Muscle of leg (tissue), 11 donors: Measurements from ENCODE around the gene RUNX1. TPM values are rescaled to one million over a fixed set of nuclear protein-coding genes. Genes with fewer than 3 reads are reported as not detected.

ENCODE experiments used
- DNase-seq: peaks from one replicate; pipeline ENCODE4 v3.0.0; 2013
- H3K27ac ChIP-seq: one replicate; pipeline ENCODE4 v1.5.1; 2013; ENCODE audit warnings: mild to moderate bottlenecking, low read length, control low read depth
- H3K27me3 ChIP-seq: one replicate; pipeline ENCODE4 v1.6.1; 2013; ENCODE audit warnings: low read length; ENCODE audit not compliant: control insufficient read depth, insufficient read depth
- H3K36me3 ChIP-seq: one replicate; pipeline ENCODE4 v1.6.1; 2013; ENCODE audit warnings: low read length; ENCODE audit not compliant: control insufficient read depth, insufficient read depth
- H3K4me1 ChIP-seq: one replicate; pipeline ENCODE4 v1.6.1; 2013; ENCODE audit warnings: low read length; ENCODE audit not compliant: control insufficient read depth, insufficient read depth
- H3K4me3 ChIP-seq: one replicate; pipeline ENCODE4 v1.5.1; 2013; ENCODE audit warnings: low read length, control low read depth
- H3K9me3 ChIP-seq: replicated peaks from 2 replicates; pipeline ENCODE4 v1.6.1; 2013; ENCODE audit warnings: low read depth, low read length; ENCODE audit not compliant: control insufficient read depth
- WGBS: methylation state at CpG from one replicate; pipeline ENCODE4 v1.1.5; 2013; ENCODE audit warnings: missing lambda C conversion rate; ENCODE audit not compliant: insufficient coverage; 5-methylcytosine and 5-hydroxymethylcytosine counted together
- polyA plus RNA-seq, 8 donors: library from polyadenylated mRNA; unstranded; fragments of 120-200 nt; gene quantifications; one replicate each; pipeline versions ENCODE4 v1.2.1 to v1.2.3, GENCODE V29; 2013; ENCODE audit warnings: inconsistent platforms in 1 of 8, low replicate concordance in 1 of 8; ENCODE audit not compliant: insufficient read length in 8 of 8, insufficient read depth in 1 of 8
- total RNA-seq: library from RNA; stranded (reverse); fragments of 120-200 nt; gene quantifications from one replicate; pipeline ENCODE4 v1.2.4, GENCODE V29; 2013

RUNX1 gene
- total and polyA plus RNA-seq, 9 donors: 3.6 to 8.8 (median 5.0) TPM

DNA sequence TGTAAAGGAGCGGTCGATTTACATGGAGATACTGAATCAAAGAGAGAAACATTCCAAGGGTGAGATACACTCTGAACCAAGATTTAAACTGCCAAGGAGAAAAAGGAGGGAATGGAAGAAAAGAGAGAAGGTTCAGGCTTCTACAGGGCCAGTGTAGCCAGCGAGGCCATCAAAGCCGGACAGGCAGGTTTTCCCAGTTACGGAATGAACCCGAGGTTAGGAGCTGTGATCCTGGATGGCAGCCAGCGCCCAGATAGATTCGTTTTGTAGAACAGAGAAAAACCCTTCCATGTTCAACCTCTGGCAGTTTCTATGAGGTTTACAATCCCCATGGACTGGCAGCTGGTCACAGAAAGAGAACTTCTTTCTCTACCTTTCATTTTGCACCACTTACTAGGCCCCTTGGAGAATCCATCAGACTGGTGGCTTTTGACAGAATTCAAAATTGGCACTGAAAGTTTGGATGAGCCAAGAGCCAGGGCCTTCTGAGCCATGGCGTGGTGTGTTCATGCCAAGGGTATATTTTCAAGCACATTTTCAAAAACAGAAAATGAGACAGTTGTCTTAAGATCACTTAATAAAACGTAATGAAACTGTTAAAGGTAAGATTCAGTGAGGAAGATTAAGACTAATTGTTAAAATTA lies 171.5 kb downstream of the RUNX1 start:
- 86% methylated on average over 6 of the region's 10 CpGs for WGBS
- peaks cover 5% of the 10 kb centered on the region for H3K36me3 ChIP-seq
- no peaks in the 10 kb centered on the region for H3K9me3 ChIP-seq
- H3K4me1 ChIP-seq: no peaks in the 10 kb centered on the region
- no peaks in the 10 kb centered on the region for H3K27me3 ChIP-seq
- no peak overlapping the region for H3K27ac ChIP-seq
- H3K4me3 ChIP-seq: no peak overlapping the region
- no peak for DNase-seq

DNA sequence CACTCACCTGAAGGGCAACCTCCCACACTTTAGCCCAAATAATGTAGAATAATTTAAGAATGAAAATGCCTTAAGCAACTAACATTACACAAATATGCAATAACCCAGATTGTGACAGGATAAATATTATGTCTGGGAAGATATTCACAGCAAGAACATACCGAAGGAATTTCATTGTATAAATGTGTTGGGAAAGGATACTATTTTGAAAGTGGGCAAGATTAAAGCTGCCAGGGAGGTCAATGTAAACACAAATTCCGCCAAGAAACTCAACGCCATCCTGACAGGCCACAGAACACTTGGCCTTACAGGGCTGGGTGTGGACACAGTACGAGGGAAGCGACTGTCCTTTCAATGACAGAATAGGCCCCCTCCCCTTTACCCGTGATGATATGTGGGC lies 173.3 kb downstream of the RUNX1 start:
- Histone ChIP-seq H3K4me3 (no peak overlapping the region), H3K4me1 (peaks cover 4% of the 10 kb centered on the region), H3K9me3 (no peaks in the 10 kb centered on the region), H3K27ac (no peak overlapping the region), H3K27me3 (no peaks in the 10 kb centered on the region), H3K36me3 (peaks cover 5% of the 10 kb centered on the region)
- 100% methylated on average over 2 of the region's 6 CpGs for WGBS
- DNase-seq: no peak

DNA sequence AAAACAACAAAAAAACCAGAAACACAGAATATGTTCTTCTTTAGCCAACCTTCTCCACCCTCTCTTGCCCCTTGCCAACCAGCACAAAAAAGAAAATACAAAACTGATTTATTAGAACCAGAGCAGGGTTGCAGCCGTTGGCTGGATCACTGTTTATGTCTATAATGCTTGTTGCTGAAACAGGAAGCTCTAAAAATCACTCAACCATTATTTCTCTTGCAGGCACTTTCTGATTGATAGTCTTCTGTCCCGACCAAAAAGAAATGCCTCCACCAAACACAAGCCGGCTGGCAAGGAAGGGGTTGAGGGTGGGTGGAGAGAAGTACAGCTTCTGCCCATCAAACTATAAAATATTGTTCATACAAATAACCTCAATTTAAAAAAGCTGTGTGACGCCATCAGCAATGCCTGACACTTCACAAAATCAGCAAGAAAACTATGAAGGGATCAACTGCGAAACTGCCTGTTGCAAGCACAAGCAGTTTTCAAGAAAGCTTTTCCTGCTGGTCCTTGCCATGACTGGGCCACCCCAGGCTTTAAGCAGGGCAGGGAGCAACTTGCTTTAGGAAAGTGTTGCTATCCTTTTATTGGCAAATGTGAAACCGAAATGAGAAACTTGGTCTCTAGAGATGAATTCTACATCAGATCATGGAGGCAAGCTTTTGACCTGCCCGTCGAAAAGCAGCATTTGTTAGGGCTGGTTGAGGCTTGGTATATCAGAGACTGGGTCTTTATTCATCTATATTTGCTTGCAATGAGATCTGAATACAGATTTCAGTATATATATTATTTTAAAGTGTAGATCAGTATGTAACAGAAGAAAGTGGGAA lies 174.2 kb downstream of the RUNX1 start:
- H3K9me3 ChIP-seq: no peaks in the 10 kb centered on the region
- DNase-seq: no peak
- H3K4me1 ChIP-seq: peaks cover 4% of the 10 kb centered on the region
- 60% methylated on average over 2 of the region's 8 CpGs for WGBS
- no peak overlapping the region for H3K27ac ChIP-seq
- peaks cover 5% of the 10 kb centered on the region for H3K36me3 ChIP-seq
- H3K27me3 ChIP-seq: no peaks in the 10 kb centered on the region
- H3K4me3 ChIP-seq: no peak overlapping the region

DNA sequence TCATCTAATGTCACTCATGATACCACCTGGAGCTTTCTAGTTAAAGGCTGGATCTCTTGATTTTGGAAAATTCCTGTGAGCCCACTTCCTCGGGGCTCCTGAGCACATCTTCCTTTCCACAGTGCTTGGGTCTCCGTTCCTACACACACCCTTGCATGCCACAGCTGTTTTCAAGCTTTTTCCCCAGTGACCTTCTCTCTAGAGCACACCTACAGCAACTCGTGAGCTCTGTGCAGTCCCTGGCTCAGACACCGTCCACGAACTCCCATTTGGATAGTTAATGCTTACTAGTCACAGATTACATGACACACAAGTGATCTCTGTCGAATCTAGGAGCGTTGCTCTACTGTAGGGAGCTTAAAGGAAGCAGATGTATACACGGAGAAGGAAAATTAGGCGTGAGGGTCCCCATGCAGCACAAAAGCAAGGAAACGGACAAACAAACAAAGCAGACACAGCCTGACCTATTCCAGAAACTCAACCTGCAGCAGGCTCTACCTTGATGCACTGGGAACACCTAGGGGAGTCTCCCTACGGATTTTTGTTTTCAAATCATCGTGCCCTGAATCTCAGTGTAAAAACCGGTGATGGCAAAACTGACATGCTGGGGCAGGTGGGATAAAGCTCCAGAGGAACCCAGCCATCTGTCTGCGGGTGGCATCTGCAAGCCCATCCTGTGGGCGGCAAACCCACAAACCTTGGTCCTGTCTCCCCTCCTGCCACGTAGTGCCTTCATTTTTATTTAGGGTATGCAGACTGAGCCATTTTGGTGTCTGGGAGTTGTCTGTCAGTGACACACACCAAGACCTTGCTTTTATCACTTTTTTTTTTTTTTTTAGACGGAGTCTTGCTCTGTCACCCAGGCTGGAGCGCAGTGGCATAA lies 177.8 kb downstream of the RUNX1 start:
- H3K27ac ChIP-seq: no peak overlapping the region
- WGBS: 65% methylated on average over 11 of the region's 18 CpGs

DNA sequence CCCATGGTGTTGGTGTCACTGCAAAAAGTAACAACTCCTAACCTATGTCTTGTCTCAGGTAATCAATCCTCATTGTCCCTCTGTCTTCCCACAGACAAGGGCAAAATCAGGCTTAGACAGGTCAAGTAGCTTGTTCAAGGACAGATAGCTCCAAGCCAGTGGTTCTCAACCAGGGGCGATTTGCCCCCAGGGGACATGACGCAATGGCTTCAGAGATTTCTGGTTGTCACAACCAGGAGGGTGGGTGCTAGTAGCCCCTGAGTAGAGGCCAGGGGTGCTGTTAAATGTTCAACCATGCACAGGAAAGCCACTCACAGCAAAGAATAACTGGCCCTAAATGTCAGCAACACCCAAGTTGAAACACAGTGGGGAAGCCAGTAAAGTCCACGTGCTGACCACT lies 178.9 kb downstream of the RUNX1 start:
- H3K27me3 ChIP-seq: no peaks in the 10 kb centered on the region
- 91% methylated on average over 3 of the region's 3 CpGs for WGBS
- no peak overlapping the region for H3K4me3 ChIP-seq
- no peak overlapping the region for H3K27ac ChIP-seq
- no peak for DNase-seq
- peaks cover 14% of the 10 kb centered on the region for H3K4me1 ChIP-seq
- no peaks in the 10 kb centered on the region for H3K36me3 ChIP-seq
- no peaks in the 10 kb centered on the region for H3K9me3 ChIP-seq

More for the DNA sequence above, 177.8 kb downstream of the RUNX1 start:
- Histone ChIP-seq H3K4me3 (no peak overlapping the region), H3K36me3 (peaks cover 3% of the 10 kb centered on the region), H3K4me1 (peaks cover 4% of the 10 kb centered on the region), H3K9me3 (no peaks in the 10 kb centered on the region), H3K27me3 (no peaks in the 10 kb centered on the region)
- no peak for DNase-seq

DNA sequence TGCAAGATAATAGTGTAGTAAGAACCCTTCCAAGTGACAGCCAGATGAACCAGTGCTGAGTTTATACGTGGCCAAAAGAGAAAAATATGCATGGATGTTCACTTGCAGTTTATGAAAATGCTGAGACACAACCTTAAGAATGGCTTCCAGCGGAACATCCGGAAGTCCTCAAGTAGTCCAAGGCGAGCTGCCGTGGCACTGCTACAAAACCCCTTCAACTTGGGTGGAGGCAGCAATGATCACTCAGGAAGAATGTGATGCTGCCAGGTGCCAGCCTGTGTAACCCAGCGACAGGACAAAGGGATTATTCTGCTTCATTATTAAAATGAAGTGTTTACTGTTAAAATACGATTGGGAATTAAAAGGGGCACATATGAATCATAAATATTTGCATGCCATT lies 179.6 kb downstream of the RUNX1 start:
- Histone ChIP-seq H3K36me3 (no peaks in the 10 kb centered on the region), H3K27me3 (no peaks in the 10 kb centered on the region)
- 50% methylated on average over 5 of the region's 7 CpGs for WGBS

DNA sequence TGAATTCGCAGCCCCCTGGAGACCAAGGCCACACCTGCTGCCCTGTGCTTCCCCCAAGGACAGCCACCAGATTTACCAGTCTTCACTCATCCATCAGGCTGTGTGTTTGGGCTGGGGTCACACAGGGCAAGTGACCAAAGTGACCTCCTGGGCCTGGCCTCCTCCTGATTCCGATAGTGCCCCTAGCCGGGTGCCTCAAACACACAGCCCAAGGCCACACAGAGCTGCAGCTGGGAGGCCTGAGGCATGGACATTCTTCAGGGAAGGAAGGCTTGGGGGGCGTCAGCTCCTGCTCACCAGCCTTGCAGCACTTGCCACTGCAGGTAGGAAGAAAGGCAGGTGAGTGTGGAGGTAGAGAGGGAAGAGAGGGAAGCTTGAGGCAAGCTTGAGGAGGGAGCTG lies 181.3 kb downstream of the RUNX1 start:
- no peaks in the 10 kb centered on the region for H3K27me3 ChIP-seq
- H3K36me3 ChIP-seq: no peaks in the 10 kb centered on the region
- DNase-seq: no peak
- 92% methylated on average over 4 of the region's 4 CpGs for WGBS
- no peak overlapping the region for H3K27ac ChIP-seq
- peaks cover 28% of the 10 kb centered on the region for H3K4me1 ChIP-seq
- no peaks in the 10 kb centered on the region for H3K9me3 ChIP-seq
- no peak overlapping the region for H3K4me3 ChIP-seq

More for the DNA sequence above, 179.6 kb downstream of the RUNX1 start:
- no peak overlapping the region for H3K27ac ChIP-seq
- no peak overlapping the region for H3K4me3 ChIP-seq
- H3K9me3 ChIP-seq: no peaks in the 10 kb centered on the region
- H3K4me1 ChIP-seq: peaks cover 19% of the 10 kb centered on the region
- peak; percentile 17 for DNase-seq

DNA sequence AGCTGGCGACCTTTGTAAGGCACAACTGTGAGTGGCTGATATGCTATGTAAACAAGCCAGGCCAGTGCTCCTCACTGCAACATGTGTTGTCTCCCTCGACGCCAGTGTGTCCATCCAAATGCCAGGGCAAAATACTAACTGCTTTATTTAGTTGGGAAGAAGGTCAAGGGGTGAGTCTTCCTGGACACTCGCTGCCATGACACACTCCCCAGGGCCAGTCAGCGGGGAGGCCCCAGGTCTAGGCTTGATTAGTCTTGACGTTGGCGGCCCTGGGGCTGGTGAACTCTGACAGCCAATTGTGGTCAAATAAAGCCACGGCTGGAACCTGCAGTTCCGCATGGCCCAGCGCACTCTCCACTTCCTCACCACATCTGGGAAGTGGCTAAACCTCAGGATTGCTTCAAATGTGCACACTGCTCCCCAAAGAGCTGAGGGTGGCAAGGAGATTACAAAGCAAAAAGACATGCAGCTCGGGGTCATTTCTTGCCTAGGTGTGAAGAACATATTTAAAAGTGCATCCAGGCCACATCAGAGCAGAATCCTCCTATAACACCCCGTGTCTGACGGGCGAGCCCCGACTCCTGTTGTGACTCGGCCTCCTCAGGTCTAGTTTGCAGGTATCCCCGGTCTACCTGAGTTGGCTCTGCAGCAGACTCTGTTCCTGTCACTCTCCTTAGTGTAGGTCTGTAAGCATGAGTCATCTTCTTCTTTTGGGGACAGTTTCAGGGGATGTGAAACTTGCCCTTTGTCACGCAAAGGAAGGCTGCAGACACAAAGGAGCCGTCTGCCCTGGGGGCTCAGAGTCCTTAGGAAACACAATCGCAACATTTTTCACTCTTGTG lies 183.5 kb downstream of the RUNX1 start:
- Histone ChIP-seq H3K27me3 (no peaks in the 10 kb centered on the region), H3K4me3 (no peak overlapping the region), H3K4me1 (peaks cover 24% of the 10 kb centered on the region), H3K27ac (peak overlapping the region; percentile 51), H3K9me3 (no peaks in the 10 kb centered on the region), H3K36me3 (peaks cover 3% of the 10 kb centered on the region)
- DNase-seq: peak; percentile 64
- WGBS: 54% methylated on average over 11 of the region's 20 CpGs

DNA sequence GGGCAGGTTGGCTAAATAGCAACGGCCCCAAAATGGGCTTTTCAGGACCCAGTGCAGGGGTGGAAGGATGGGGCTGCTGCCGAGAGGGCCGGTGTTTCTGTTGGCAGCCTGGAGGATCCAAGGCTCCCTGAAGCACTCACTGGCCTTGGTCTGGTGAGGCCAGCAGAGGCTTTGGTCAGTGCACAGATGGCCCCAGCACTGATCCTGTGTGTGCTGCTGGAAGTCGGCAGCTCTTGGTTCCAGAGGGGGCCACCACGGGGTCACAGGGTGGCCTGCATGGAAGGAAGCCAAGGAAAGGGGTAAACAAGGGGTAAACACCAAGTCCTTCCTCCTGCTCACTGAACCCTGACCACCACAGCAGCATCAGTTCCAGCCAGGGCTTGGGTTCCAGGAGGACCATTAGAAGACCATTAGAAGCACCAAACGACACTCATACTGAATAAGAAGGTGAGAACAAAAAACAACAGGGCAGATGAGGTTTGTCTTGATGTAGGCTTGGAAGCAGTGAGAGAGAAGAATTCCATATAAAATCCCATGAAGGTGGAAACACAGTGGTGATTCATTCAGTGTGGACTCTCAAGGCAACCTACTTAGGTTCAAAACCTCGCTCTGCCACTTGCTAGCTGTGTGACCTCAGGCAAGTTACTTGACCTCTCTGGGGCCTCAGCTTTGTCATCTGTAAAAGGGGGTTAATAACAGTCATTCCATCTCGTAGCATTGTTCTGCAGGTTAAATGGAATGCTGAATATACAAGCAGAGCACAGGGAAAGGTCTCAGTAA lies 184.5 kb downstream of the RUNX1 start:
- peaks cover 24% of the 10 kb centered on the region for H3K4me1 ChIP-seq
- no peaks in the 10 kb centered on the region for H3K9me3 ChIP-seq
- H3K4me3 ChIP-seq: no peak overlapping the region
- H3K27me3 ChIP-seq: no peaks in the 10 kb centered on the region
- peak overlapping the region; percentile 51 for H3K27ac ChIP-seq
- peaks cover 3% of the 10 kb centered on the region for H3K36me3 ChIP-seq
- no peak for DNase-seq
- 72% methylated on average over 6 of the region's 8 CpGs for WGBS
